GM18951 (cell line): ENCODE data around the gene ERP44.

Experiments
- POLR2A ChIP-seq: IDR thresholded peaks from 4 replicates; pipeline ENCODE4 v1.6.1; 2011; ENCODE audit warnings: mild to moderate bottlenecking; ENCODE audit not compliant: insufficient read length, insufficient read depth; ENCODE audit errors: extremely low read depth
- in situ Hi-C: fragments of 300-500 bp; cut with MboI; formaldehyde crosslinking; loops from one replicate; pipeline ENCODE4 v1.12.0; 2022; ENCODE audit warnings: low sequenced_read_pairs, mixed read lengths, inconsistent platforms; ENCODE audit not compliant: unreplicated experiment

The ERP44 gene

DNA sequence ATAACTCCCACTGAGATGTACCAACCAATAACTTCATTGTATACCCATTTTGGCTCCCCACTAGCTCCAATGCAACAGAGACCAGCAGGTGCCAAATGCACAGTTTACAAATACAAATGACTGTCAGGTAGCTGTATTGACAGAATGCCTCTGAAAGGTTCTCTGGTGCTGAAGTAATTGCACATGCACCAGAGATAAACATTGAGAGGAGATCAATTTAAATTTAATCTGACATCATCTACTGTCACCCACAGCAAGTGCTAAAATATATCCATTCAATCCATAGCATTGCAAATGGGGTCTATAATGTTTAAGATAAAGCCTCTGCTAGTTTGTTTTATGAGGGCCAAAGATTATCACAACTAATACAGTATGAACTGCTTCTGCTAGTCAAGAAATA is 112.2 kb downstream of the ERP44 start:
- no peak for TF ChIP-seq POLR2A
- in situ Hi-C loops, result no loop called here

DNA sequence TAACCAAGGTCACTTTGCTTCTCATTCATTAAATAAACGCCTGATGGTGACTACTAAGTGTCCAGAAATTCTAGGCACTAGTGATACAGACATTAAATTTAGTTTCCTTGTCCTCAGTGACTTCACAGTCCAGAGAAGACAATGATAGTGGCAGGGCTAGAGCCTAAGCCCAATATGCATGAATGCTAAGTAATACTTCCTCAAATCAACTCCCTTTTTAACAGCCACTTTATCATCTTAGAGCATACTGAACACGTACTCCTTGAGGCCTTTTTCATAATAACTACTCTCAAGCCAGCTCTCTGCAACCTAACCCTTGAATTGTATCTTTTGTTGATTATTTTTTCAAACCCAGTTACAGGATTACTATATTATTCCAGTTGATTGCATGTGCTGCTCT is 118.2 kb downstream of the ERP44 start:
- no peak for TF ChIP-seq POLR2A
- in situ Hi-C loops, result no loop called here

DNA sequence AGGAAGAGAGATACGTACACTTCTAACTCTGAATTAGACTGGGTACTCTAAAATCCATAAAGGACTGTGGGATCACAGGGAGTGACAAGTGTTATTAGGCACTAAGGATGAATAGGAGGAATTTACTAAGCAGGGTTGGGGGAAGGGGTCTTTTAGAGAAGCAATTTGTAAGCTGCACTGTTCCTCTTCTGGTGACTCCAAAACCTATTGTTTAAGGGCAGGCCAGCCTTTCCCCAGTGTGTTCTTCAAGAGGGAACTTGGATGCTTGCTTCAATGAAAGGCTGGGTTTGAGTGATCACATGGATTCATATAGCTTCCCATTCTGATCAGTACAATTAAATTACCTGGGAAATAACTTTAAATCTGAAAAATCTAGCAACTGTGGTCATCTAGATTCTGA is 120.6 kb downstream of the ERP44 start:
- in situ Hi-C loops, result no loop called here
- no peak for TF ChIP-seq POLR2A

DNA sequence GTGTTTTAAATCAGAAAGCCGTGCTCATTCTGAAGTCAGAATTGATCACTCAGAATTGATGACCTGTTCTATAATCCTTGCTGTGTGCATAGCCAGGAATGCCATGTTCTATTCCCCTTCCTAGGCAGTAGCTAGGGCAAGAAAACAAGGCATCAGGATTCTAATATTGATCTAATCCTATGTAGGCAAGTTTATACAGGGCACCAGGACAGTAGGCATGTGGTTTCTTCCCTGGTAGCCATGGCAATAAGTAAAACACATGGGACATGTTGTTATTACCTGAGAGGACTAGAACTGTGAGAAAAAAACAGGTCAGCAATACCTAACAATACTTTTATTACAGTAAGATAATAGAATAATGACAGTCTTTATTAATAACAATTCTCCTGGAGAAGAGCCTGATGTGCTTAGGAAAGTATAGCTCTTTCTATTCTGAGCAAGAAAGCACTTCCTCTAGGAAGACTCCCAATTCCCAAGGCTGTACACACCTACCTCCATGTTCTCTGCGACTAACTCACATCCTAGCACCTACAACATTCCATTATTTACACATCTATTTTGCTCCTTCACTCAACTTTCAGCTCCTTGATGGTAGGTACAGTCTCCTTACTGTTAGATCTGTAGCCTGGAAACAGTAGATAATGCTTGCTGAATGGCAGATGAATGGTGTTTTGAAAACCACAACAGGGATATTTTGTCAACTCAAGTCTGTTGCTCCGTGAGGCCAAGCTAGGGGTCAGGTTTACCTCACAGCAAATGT is 121.6 kb downstream of the ERP44 start:
- TF ChIP-seq POLR2A, result no peak
- in situ Hi-C loops, result no loop called here

DNA sequence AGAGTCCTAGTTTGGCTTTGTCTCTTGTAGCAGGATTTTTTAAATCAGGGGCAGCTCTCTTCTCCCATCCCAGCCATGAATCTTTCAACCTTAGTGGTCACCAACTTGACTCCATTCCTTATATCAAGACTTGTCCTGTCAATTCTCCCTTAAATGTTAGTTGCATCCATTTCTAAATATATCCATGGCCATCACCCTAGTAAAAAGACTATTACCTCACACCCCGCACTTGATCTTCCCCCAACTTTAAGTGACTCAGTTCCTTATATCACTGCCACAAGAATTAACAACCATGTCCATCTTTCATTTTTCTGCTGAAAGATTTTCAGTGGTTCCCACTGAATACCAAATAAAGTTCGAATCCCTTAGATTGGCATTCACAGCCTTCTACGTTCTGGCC is 125.3 kb downstream of the ERP44 start:
- in situ Hi-C loops, result no loop called here
- no peak for TF ChIP-seq POLR2A

DNA sequence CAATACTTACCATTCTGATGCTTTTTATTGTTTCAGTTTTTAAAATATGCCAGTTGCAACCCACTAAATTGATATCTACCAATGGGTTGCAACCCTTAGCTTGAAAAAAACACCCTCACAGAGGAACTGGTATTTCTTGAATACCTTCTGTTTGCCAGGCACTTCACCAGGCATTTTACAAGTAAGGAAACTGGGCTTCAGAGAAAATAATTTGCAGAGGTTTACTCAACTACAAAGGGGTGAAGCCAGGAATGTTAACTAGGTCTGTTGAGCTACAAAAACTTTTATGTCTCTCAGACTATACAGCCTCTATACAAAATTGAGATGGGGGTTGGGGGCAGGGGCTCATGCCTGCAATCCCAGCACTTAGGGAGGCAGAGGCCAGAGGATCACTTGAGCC is 127.4 kb downstream of the ERP44 start:
- TF ChIP-seq POLR2A, result no peak
- in situ Hi-C loops, result no loop called here

DNA sequence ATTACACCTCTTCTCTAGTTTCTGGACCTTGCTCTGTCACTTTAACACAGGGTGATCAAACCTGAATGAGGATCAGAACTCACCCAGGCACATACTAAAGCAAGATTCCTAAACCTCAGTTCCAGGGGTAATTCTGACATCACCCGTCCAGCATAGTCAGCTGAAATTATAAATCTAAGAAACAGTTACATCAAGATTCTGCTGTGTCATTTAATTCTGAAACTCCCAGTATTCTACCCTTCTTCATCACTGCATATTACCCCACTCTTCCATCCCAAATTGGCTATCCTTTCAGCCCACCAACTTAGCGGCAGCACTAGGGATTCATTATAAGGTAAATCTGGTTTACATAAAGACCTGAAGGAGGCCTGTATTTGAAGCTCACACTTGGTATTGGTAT is 128.3 kb downstream of the ERP44 start:
- in situ Hi-C loops, result no loop called here

DNA sequence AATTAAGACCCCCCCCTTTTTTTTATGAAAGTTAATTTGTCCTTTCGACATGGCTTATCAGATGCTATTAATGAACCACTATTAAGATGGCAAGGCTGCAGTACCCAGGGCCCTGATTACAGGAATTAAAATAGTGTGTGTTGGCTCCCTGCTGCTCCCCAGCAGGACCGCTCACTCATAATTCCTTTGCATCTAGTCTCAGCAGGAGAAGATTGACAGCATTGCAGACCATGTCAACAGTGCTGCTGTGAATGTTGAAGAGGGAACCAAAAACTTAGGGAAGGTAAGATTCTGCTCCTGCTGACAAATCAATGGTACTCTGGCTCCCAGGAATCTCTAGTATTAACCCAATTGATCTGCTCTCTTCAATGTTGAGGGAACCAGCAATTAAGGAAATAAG is 131.3 kb downstream of the ERP44 start:
- TF ChIP-seq POLR2A, result no peak
- in situ Hi-C loops, result no loop called here

More for the DNA sequence above, 128.3 kb downstream of the ERP44 start:
- no peak for TF ChIP-seq POLR2A

DNA sequence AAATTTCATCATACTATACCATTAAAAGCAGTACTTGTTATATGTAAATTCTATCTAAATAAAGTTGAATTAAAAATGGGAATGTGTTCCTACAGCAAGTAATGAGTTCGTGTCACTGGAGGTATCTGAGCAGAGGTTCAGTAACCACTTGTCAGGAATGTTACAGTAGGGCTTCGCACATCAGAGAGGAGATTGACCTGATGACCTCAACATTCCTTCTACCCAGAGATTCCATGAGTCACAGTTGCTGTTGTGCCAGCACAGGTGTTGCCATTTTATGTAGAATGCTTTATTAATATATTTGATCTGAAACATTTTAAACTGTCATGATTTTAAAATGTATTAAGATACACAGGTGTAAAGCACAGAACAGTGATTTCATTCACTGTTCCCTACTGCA is 132.1 kb downstream of the ERP44 start:
- in situ Hi-C loops, result no loop called here
- TF ChIP-seq POLR2A, result no peak

DNA sequence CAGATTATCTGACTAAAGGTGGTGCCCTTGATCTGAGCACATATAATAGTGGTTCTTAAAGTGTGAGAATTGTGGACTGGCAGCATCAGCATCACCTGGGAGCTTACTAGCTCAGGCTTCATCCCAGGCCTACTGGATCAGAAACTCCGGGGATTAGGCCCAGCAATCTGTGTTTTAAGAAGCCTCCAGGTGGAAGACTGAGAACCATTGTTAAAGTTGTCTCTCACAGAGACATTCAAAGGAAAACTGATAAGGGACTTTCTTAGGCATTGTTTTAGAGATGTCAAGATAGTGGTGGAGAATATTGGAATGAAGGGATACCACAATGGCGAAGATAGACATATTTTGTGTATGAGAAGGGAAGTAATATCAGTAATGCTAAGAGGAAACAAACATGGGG is 132.8 kb downstream of the ERP44 start:
- TF ChIP-seq POLR2A, result no peak
- in situ Hi-C loops, result no loop called here

DNA sequence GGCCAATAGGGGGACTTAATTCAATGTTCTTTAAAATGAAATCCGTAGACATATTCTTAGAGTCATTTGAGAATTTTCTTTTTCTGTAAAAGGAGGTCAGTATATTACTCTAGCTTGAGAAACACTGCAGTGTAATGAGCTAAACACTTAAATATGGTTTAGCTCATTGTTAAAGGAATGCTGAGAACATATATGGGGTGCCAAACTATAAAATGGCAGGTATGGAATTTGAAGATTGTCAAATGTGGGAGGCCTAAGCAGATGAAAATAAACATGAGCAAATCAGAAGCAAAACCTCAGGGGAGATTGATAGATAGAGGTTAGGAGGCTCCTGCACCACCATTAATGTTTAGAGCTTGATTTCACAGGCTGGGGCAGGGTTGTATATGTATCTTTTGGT is 134.5 kb downstream of the ERP44 start:
- TF ChIP-seq POLR2A, result no peak
- in situ Hi-C loops, result no loop called here

DNA sequence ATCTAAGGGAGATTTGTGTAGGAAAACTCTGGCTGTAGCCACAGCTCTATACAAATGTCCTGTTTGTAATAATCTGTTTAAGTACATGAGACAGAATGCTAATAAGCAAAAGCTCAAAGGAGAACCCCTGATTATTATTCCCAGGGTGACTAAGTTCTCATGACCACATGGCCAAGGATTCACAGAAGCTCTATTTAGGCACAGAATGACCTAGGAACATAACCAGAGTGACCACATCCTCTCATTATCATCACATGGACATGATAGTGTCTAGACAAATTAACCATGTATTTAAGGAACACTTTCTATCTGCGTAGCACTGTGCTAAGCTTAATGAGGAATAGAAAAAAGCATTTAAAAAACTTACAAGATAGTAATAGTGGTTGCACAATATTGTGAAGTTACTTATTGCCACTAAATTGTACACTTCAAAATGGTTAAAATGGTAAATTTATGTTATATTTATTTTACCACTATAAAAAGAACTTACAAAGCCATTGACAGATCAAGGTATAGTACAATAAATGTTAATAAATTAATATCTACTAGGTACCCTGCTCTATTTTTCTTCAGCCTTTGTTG is 136.0 kb downstream of the ERP44 start:
- in situ Hi-C loops, result no loop called here
- no peak for TF ChIP-seq POLR2A

DNA sequence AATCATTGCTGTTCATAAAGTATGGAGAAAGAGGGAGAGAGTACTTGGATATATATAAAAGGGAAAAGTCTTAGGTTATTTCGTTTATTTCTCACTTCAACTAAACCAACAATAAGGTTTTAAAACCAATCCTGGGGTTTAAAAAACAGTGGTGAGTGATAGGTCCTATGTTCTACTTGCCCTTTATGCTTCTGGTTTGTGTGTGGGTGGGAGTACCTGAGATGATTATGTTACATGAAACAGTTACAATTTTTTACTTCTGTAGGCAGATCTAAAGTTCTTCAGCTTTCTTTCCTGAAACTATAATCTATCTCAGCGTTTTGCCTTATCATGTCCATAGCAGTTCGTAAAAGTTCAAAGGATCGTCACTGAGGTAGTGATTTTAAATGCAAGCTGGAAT is 143.2 kb downstream of the ERP44 start:
- in situ Hi-C loops, result no loop called here
- no peak for TF ChIP-seq POLR2A

DNA sequence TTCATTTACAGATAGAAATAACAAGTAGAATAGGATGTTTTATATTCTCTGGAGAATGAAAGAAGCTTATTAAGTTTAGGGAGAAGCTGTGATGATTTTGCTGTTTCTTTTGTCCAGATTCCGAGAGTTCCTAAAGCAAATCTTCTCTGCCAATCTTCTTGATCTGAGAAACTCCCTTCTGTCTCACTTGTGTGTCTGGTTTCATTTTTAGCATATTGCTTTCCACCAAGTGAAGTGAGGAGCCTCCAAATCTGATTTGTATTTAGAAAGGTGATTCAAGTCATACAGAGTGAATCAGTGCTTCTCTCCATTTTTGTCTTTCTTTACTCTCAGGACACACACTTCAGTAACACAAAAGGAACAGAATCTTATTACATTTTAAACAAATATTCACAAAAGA is 144.0 kb downstream of the ERP44 start:
- no peak for TF ChIP-seq POLR2A
- in situ Hi-C loops, result no loop called here
